ENCODE measurements around the gene ATPAF1.

Gene ATPAF1

GRCh38 chr1:46650491-46650890 lies 17.7 kb downstream of the ATPAF1 start:
- DNase-seq (ENCODE audit: low spot score): no peak

DNA sequence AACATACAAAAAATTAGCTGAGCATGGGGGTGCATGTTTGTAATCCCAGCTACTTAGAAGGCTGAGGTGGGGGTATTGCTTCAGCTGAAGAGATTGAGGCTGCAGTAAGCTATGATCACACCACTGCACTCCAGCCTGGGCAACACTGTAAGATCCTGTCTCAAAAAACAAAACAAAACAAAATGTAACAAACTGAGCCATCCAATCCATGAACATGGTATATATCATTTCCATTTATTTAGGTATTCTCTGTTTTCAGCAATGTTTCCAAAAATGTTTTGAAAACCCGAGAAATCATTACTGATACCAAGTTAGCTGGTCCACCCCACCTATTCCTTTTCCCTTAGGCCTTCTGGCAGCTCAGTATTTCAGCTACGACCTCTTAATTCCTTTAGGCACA lies 18.4 kb downstream of the ATPAF1 start:
- no peak for DNase-seq (ENCODE audit: low spot score)

DNA sequence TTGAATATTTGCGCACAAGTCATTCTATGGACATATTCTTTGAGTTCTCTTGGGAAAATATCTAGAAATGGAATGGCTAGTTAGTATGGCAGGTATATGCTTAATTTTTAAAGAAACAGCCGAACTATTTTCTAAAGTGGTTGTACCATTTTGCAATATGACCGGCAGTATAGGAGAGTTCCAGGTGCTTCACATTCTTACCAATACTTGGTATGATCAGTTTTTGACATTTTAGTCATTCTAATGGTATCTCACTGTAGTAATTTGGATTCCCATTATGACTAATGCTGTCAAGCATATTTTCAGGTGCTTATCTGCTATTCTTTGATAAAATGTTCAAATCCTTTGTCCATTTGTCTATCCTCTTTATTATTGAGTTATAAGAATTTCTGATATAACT lies 20.6 kb downstream of the ATPAF1 start:
- no peak for DNase-seq (ENCODE audit: low spot score)

DNA sequence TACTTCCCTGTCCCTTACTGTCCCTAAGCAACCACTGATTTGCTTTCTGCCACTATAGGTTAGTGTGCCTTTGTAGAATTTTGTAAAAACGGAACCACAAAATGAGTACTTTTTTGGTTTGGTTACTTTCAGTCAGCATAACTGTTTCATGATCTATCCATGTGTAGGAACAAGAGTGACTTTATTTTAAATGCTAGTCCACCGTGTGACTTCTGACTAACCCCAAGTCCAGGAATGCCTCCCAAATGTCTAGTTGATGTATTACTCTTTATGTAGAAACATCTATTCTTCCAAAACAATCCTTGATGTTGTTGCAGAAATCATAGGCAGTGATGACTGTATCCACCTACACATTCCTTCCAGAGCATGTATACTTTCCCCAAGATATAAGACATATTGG lies 21.3 kb downstream of the ATPAF1 start:
- no peak for DNase-seq (ENCODE audit: low spot score)

DNA sequence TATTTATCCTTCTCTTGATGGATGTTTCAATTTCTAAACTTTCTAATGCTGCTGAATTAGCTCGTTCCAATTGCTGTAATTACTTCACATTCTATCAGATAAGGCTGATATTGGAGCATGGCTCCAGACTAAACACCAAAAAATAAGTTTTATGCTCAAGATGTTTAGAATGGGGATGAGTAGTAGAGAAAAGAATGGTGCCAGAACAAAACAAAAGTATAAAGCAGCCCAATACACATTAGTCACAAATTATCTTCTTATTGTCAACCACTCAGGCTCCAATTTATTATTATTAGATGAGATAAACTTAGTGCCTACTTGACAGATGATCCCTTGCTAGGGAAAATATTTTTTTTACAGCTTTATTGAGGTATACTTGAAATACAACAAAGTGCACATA lies 21.8 kb downstream of the ATPAF1 start:
- DNase-seq (ENCODE audit: low spot score): no peak

- no peak for DNase-seq (ENCODE audit: low spot score)
These were observed 22.3 kb downstream of the ATPAF1 start for GRCh38 chr1:46645815-46646214.

DNA sequence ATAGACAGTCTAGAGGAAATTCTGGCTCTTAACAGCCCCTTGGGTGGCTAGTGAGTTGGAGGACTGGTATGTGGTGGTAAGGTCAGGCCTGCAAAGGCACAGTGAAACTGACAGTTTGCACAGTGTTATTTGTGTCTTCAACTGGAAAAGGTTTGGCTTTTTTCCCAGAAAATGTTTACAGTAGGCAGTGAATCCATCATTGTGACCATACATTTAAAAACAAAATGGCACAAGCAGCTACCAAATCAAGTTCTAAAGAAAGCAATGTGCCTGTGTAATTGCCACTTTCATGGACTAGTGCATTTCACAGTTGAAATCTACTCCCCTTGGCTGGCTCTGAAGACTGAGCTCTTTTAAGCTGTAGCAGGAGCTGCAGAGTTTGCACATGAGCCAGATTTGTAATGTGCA lies 24.8 kb downstream of the ATPAF1 start:
- no peak for DNase-seq (ENCODE audit: low spot score)

GRCh38 chr1:46642115-46642680 lies 26.0 kb downstream of the ATPAF1 start:
- no peak for DNase-seq (ENCODE audit: low spot score)

GRCh38 chr1:46639547-46639946 lies 28.6 kb downstream of the ATPAF1 start:
- no peak for DNase-seq (ENCODE audit: low spot score)

- DNase-seq (ENCODE audit: low spot score): no peak
These were observed 29.2 kb downstream of the ATPAF1 start for GRCh38 chr1:46638921-46639320.

DNA sequence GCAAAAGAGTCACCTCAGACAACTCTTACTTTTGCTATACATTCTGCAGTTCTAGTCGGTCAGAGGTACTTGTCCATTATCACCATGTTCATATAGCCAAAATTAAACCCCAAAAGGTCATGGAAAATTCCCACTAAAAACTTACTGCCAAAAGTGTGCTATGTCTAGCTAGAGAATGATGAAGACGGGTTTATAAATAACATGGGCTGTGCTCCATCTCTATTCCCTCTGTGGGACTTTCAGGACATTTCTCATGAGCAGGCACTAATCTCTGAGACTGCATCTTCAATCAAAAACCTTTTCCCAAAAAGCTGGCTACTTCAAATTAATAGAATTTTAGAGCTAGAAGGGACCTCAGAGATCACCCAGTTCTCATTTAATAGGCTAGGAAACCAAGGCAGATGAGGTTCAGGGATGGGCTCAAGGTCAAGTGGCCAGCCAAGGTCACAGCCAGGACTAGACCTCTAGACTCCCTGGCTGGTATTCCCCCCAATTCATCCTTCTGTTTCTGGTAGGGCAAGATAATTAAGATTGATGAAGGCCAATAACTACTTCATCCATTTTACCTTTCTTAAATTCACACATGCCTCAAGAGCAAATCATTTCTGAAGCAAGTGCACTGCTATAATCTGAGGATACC lies 30.6 kb downstream of the ATPAF1 start:
- no peak for DNase-seq (ENCODE audit: low spot score)

- DNase-seq (ENCODE audit: low spot score): no peak
These were observed 33.0 kb downstream of the ATPAF1 start for GRCh38 chr1:46635205-46635604.

- no peak for DNase-seq (ENCODE audit: low spot score)
These were observed 37.4 kb downstream of the ATPAF1 start for GRCh38 chr1:46630719-46631118.

DNA sequence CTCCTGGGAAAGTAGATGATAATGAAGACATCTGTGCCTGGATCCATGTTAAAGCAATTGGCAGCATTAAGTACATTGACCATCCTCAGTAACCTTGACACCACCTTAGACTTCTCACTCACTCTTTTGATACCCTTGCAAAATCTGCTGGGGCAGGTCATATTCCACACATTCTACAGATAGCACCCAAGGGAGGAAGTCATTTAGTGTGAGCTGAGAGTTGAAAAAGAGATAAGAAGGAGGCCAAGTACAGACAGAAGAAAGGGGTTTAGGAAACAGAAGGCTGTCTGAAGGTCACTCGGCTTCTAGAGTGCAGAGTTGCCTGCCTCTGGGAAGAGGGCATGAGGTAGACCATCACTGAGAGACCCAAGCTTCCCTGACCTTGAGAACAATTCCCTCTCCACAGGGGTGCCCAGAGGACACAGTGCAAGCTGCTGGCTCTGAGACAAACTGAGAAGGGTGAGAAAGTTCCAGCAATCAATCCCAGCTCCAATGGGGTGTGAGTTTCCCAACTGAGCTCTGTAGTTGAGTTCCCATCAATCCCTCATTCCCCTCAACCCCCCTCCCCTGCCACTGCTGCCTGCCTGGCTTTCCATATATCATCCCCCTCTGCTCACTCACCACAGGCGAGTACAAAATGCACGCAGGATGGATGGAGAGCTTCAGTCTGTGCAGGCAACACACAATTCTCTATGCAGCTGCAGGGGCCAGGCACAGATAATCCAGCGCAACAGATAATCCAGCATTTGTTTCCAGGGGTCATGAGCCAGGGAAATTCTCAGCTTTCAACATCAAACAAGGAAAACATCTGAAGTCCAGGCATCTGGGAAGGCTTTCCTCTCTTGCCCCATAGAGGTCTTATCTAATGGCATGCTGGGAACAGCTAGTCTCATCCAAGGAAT lies 44.2 kb downstream of the ATPAF1 start:
- DNase-seq (ENCODE audit: low spot score): no peak

DNA sequence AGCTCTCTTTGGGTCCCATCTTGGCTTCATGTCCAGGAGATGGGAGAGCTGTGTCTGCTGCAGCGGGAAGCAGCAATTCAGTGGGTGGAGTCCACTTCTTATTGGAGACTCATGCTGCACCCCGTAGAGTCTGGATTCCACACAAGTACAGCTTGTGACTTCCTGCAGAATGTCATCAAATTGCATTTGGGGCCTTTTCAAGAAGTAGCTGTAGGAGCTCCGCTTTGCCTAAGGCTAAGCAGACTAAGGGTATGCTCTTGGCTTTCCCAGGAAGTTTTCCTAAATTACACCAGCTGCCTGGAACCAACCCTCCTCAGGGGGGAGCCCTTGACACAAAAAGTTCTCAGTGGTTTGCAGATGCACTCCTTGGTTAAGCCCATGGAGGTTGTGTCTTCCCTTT lies 45.8 kb downstream of the ATPAF1 start:
- peak; percentile 27 for DNase-seq (ENCODE audit: low spot score)

DNA sequence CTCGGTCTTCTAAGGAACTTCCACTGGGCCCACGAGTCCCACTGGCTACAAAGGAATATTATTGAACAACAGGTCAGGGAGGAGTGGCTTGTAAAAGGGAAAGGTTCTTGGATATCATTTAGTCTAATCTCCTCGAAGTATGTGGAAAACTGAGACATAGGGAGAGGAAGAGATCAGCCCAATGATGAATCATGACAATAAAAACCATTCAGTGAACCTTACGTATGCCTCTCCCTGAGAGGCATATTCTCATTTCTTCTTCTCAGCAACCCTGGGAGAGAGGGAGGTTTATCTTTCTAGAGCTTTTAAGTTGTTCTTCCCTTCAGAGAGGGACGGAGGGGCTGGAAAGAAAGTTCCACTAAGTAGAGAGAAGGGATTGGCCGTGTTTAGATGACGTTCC lies 46.2 kb downstream of the ATPAF1 start:
- no peak for DNase-seq (ENCODE audit: low spot score)

DNA sequence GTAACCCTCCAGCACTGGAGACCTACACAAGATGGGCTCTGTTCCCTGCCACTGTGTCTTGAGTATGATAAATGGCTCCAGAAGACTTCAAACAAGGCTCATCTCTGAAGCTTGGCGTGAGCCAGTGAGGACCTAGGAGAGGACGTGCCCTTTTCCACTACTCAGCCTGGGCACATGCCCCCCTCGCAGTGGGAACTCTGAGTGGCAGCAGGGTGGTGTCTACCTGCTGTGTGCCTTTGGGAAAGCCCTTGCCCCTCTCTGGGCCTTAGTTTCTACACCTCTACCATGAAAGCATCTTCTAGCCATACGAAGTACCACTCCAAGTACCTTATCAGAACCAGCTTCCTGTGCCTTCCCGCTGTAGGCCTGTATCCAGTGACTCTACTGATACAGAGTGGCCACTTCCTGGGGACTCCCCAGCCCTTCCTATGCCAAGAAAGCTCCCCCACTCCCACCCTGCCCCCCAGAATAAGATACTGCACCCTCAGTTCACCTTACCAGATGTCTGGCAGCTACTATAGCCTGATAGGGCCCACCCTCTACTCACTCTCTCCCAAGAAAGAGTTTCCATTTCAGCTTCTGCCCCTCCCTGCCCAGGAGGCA lies 48.4 kb downstream of the ATPAF1 start:
- DNase-seq (ENCODE audit: low spot score): no peak

- DNase-seq (ENCODE audit: low spot score): no peak
These were observed 49.3 kb downstream of the ATPAF1 start for GRCh38 chr1:46618754-46619415.

- no peak for DNase-seq (ENCODE audit: low spot score)
These were observed 50.3 kb downstream of the ATPAF1 start for GRCh38 chr1:46617833-46618232.

- DNase-seq (ENCODE audit: low spot score): no peak
These were observed 50.9 kb downstream of the ATPAF1 start for GRCh38 chr1:46617108-46617800.

- DNase-seq (ENCODE audit: low spot score): peak; percentile 42
These were observed 51.7 kb downstream of the ATPAF1 start, which contains the start of gene MOB3C for GRCh38 chr1:46616277-46617107. Gene MOB3C (minus strand): TSS chr1:46616811. CDS start chr1:46613321, 3,490 bp downstream.
